Mammary epithelial cell (primary cell): ENCODE data around the gene CAMK2B.

Experiments used
- CTCF ChIP-seq, 2 donors: IDR thresholded peaks in 1 of 2; conservative IDR thresholded peaks in 1 of 2; 2 replicates each; pipeline ENCODE4 v1.5.1; 2011 to 2012; ENCODE audit warnings: inconsistent platforms in 2 of 2, low read length in 2 of 2, mild to moderate bottlenecking in 2 of 2, control low read depth in 1 of 2, low read depth in 1 of 2; ENCODE audit not compliant: insufficient read depth in 1 of 2; ENCODE audit errors: extremely low read depth in 1 of 2
- EZH2 ChIP-seq: IDR thresholded peaks from 2 replicates; pipeline ENCODE4 v1.6.1; 2012; ENCODE audit warnings: low read length, inconsistent platforms, borderline replicate concordance

- TF ChIP-seq CTCF (conservative IDR thresholded peaks at IDR 0.05 in 1 of 2, IDR thresholded peaks at IDR 0.05 in 1 of 2; ENCODE audit: extremely low read depth in 1 of 2, insufficient read depth in 1 of 2, low read depth in 1 of 2, low read length in 2 of 2) = no peak
- no peak for TF ChIP-seq EZH2
Measured at GRCh38 chr7:44249639-44250234, 75.7 kb downstream of the CAMK2B start.
